Endothelial cell of umbilical vein (primary cell): Measurements from ENCODE around the gene LARP6.

Experiments used
- CTCF ChIP-seq, 2 donors: IDR thresholded peaks; 1 replicate in 1 of 2; 2 replicates in 1 of 2; pipeline ENCODE4 v1.5.1; 2011; ENCODE audit warnings: low read length in 2 of 2, mild to moderate bottlenecking in 2 of 2, moderate library complexity in 2 of 2, control low read depth in 1 of 2, inconsistent platforms in 1 of 2, low read depth in 1 of 2; ENCODE audit not compliant: insufficient read depth in 1 of 2; ENCODE audit errors: extremely low read depth in 1 of 2
- EZH2 ChIP-seq: IDR thresholded peaks from 2 replicates; pipeline ENCODE4 v1.6.1; 2012; ENCODE audit warnings: borderline replicate concordance, low read depth, mild to moderate bottlenecking, moderate library complexity, low read length, inconsistent platforms; ENCODE audit not compliant: severe bottlenecking
- GATA2 ChIP-seq: IDR thresholded peaks from 2 replicates; pipeline ENCODE4 v1.7.0; 2011; ENCODE audit warnings: low read depth, mild to moderate bottlenecking, moderate library complexity, mixed read lengths, low read length; ENCODE audit not compliant: insufficient read length, insufficient read depth
- JUN ChIP-seq: IDR thresholded peaks from 2 replicates; pipeline ENCODE4 v1.6.1; 2011; ENCODE audit warnings: borderline replicate concordance, low read depth; ENCODE audit not compliant: insufficient read length, insufficient read depth
- MAX ChIP-seq: IDR thresholded peaks from 2 replicates; pipeline ENCODE4 v1.6.1; 2011; ENCODE audit not compliant: insufficient read depth, insufficient read length
- POLR2A ChIP-seq: IDR thresholded peaks from 2 replicates; pipeline ENCODE4 v1.6.1; 2012; ENCODE audit warnings: low read depth, mild to moderate bottlenecking, control low read depth, low read length
- POLR2AphosphoS5 ChIP-seq: IDR thresholded peaks from 2 replicates; pipeline ENCODE4 v1.6.1; 2012; ENCODE audit warnings: low read depth, mild to moderate bottlenecking, control low read depth, low read length, moderate library complexity; ENCODE audit not compliant: insufficient read depth

GRCh38 chr15:70786996-70787395, 67.0 kb downstream of the LARP6 start:
- no peak for TF ChIP-seq CTCF (IDR thresholded peaks at IDR 0.05; ENCODE audit: extremely low read depth in 1 of 2, insufficient read depth in 1 of 2, low read depth in 1 of 2, low read length in 2 of 2)
- no peak for TF ChIP-seq EZH2
- TF ChIP-seq MAX = no peak
- no peak for TF ChIP-seq POLR2AphosphoS5
- TF ChIP-seq POLR2A = no peak
- no peak for TF ChIP-seq JUN
- TF ChIP-seq GATA2 = no peak
